Endodermal cell (in vitro differentiated cells): ENCODE results near the gene FYN. TPM values are rescaled to one million over a fixed set of nuclear protein-coding genes. Genes with fewer than 3 reads are reported as not detected.

Source experiments
- DNase-seq: peaks from one replicate; pipeline ENCODE4 v3.0.0-alpha.2; 2017
- H3K27ac ChIP-seq: 2 replicates; pipeline ENCODE4 v1.5.1; 2013; ENCODE audit warnings: mild to moderate bottlenecking, low read depth, low read length, moderate library complexity
- H3K27me3 ChIP-seq: 2 replicates; pipeline ENCODE4 v1.6.1; 2013; ENCODE audit warnings: mild to moderate bottlenecking, low read length, moderate library complexity; ENCODE audit not compliant: insufficient read depth, control insufficient read depth, poor library complexity, severe bottlenecking
- H3K36me3 ChIP-seq: 2 replicates; pipeline ENCODE4 v1.7.0; 2013; ENCODE audit warnings: mild to moderate bottlenecking, low read length, moderate library complexity; ENCODE audit not compliant: control insufficient read depth, insufficient read depth
- H3K4me1 ChIP-seq: one replicate; pipeline ENCODE4 v1.7.0; 2013; ENCODE audit warnings: low read length; ENCODE audit not compliant: control insufficient read depth, insufficient read depth
- H3K4me3 ChIP-seq: 2 replicates; pipeline ENCODE4 v1.5.1; 2013; ENCODE audit warnings: mild to moderate bottlenecking, low read length, moderate library complexity
- H3K9ac ChIP-seq: 2 replicates; pipeline ENCODE4 v1.6.1; 2013; ENCODE audit warnings: mild to moderate bottlenecking, low read length, moderate library complexity; ENCODE audit not compliant: poor library complexity, severe bottlenecking; ENCODE audit errors: extremely low read depth
- H3K9me3 ChIP-seq: 2 replicates; pipeline ENCODE4 v1.6.1; 2013; ENCODE audit warnings: mild to moderate bottlenecking, low read length, moderate library complexity; ENCODE audit not compliant: control insufficient read depth
- H3K27ac Mint-ChIP-seq: 2 replicates; pipeline ENCODE4 v1.8.0; 2020; ENCODE audit warnings: mixed read lengths
- H3K27me3 Mint-ChIP-seq: 2 replicates; pipeline ENCODE4 v1.8.0; 2021; ENCODE audit warnings: mild to moderate bottlenecking, mixed read lengths; ENCODE audit not compliant: insufficient read depth
- H3K36me3 Mint-ChIP-seq: 2 replicates; pipeline ENCODE4 v1.8.0; 2020; ENCODE audit warnings: low read depth, mixed read lengths
- H3K4me1 Mint-ChIP-seq: 2 replicates; pipeline ENCODE4 v1.8.0; 2020; ENCODE audit warnings: mixed read lengths
- H3K4me3 Mint-ChIP-seq: 2 replicates; pipeline ENCODE4 v1.8.0; 2020; ENCODE audit warnings: mild to moderate bottlenecking, moderate library complexity, mixed read lengths
- H3K9me3 Mint-ChIP-seq: 2 replicates; pipeline ENCODE4 v1.8.0; 2020; ENCODE audit warnings: mild to moderate bottlenecking, mixed read lengths
- WGBS, 2 experiments: methylation state at CpG; one replicate each; pipeline versions ENCODE4 v1.1.5 to v1.1.7; 2013; ENCODE audit warnings: missing lambda C conversion rate in 2 of 2, mixed read lengths in 1 of 2; ENCODE audit not compliant: insufficient coverage in 1 of 2, insufficient read length in 1 of 2; 5-methylcytosine and 5-hydroxymethylcytosine counted together
- total RNA-seq, 2 donors: library from RNA; stranded (reverse); fragmentation: NEBNext Ultra II Directional in 1 of 2; extraction: Animal tissue kit (Norgen Biotek cat#: 25700) in 1 of 2; gene quantifications; 2 replicates in 1 of 2; 3 replicates in 1 of 2; pipeline ENCODE4 v1.2.1, GENCODE V29; 2021
- TF ChIP-seq, protein P1 (sequence below): fragments of 200-600 bp; sonication (generic); conservative IDR thresholded peaks from 2 replicates; pipeline ENCODE4 v1.5.0; 2021; ENCODE audit warnings: antibody characterized with exemption, mild to moderate bottlenecking

Gene FYN
- total RNA-seq, 2 donors from 2014 or later: 70.0 to 96.4 TPM

DNA sequence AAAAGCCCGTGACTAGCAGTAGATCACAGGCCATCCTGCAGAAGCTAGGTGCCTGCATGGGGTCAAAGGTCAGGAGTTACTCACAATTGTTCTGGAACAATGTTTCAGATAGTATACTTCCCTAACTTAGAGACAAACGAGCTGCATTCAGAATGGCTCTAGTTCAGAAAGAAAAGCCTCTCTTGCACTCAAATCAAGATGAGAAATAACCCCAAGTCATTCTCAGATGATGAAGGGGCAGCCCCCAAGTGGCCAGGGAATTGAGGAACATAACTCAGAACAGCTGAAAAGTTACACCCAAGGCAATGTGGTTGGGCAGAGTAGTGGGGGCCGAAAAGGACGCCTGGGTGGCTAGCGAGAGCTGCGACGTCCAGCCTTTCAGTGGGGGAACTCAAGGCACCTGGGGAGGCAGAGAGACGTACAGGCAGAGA, 27.8 kb downstream of the FYN start:
- no peaks in the 10 kb centered on the region for H3K27me3 Mint-ChIP-seq
- H3K4me3 ChIP-seq: no peak overlapping the region
- DNase-seq: no peak
- TF ChIP-seq, protein P1, sequence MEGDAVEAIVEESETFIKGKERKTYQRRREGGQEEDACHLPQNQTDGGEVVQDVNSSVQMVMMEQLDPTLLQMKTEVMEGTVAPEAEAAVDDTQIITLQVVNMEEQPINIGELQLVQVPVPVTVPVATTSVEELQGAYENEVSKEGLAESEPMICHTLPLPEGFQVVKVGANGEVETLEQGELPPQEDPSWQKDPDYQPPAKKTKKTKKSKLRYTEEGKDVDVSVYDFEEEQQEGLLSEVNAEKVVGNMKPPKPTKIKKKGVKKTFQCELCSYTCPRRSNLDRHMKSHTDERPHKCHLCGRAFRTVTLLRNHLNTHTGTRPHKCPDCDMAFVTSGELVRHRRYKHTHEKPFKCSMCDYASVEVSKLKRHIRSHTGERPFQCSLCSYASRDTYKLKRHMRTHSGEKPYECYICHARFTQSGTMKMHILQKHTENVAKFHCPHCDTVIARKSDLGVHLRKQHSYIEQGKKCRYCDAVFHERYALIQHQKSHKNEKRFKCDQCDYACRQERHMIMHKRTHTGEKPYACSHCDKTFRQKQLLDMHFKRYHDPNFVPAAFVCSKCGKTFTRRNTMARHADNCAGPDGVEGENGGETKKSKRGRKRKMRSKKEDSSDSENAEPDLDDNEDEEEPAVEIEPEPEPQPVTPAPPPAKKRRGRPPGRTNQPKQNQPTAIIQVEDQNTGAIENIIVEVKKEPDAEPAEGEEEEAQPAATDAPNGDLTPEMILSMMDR: no peak
- peaks cover 47% of the 10 kb centered on the region for H3K4me1 Mint-ChIP-seq
- no peaks in the 10 kb centered on the region for H3K9me3 Mint-ChIP-seq
- no peaks in the 10 kb centered on the region for H3K9me3 ChIP-seq
- H3K36me3 Mint-ChIP-seq: peaks cover 3% of the 10 kb centered on the region
- WGBS, 2 experiments: 75 to 80% methylated on average over 5 to 8 of the region's 8 CpGs
- peak overlapping the region; percentile 9 for H3K27ac ChIP-seq
- H3K9ac ChIP-seq: no peak overlapping the region
- no peaks in the 10 kb centered on the region for H3K27me3 ChIP-seq
- H3K4me3 Mint-ChIP-seq: no peak overlapping the region
- H3K4me1 ChIP-seq: peaks cover 24% of the 10 kb centered on the region
- H3K36me3 ChIP-seq: peaks cover 8% of the 10 kb centered on the region
- peak overlapping the region; percentile 34 for H3K27ac Mint-ChIP-seq

DNA sequence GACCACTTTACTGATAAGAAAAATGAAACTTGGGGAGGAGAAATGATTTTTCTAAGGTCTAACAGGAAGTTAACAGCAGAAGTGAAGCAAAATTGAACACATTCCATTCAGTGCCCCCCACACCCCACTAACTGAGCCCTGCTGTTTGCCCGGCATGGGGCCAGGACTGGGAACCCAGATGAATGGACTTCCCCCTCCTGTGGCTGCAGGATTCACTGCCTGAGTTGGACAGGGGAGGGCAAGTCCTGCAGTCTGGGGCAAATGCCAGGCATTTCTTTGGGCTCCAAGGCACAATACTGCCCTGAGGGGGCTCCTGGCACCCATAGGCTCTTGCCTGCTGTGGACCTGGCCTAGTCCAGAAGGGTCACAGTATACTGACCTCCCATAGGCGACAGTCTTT, 28.3 kb downstream of the FYN start:
- no peaks in the 10 kb centered on the region for H3K9me3 ChIP-seq
- H3K4me1 ChIP-seq: peaks cover 24% of the 10 kb centered on the region
- TF ChIP-seq, protein P1: peak; percentile 31
- peak overlapping the region; percentile 34 for H3K27ac Mint-ChIP-seq
- peak; percentile 82 for DNase-seq
- H3K9ac ChIP-seq: no peak overlapping the region
- peaks cover 52% of the 10 kb centered on the region for H3K4me1 Mint-ChIP-seq
- H3K27me3 Mint-ChIP-seq: no peaks in the 10 kb centered on the region
- WGBS, 2 experiments: 60 to 74% methylated on average over 1 to 2 of the region's 2 CpGs
- no peak overlapping the region for H3K4me3 Mint-ChIP-seq
- no peaks in the 10 kb centered on the region for H3K9me3 Mint-ChIP-seq
- H3K4me3 ChIP-seq: no peak overlapping the region
- peaks cover 8% of the 10 kb centered on the region for H3K36me3 ChIP-seq
- H3K27ac ChIP-seq: peak overlapping the region; percentile 9
- H3K27me3 ChIP-seq: no peaks in the 10 kb centered on the region
- H3K36me3 Mint-ChIP-seq: peaks cover 3% of the 10 kb centered on the region

DNA sequence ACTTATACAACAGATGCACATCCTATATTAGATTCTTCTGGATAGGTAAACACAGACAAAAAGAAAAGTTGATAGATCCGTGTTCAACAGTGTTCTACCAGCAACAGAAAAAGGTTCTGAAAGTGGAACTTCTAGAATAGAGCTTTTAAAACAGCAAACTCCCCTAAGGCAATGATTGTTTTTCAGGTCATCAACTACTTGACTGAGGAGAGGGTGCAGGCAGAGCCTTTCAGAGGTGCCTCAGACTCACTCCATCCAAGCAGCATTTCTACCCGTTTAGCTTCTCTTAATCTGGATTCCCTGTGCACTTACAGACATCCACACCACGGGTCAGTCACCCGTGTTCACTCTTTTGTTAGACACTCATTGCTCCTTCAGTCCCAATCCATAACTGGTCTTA, 28.9 kb downstream of the FYN start:
- Mint-ChIP-seq H3K27ac (peak overlapping the region; percentile 28), H3K9me3 (no peaks in the 10 kb centered on the region), H3K27me3 (no peaks in the 10 kb centered on the region), H3K4me3 (no peak overlapping the region), H3K36me3 (peaks cover 3% of the 10 kb centered on the region), H3K4me1 (peaks cover 51% of the 10 kb centered on the region)
- Histone ChIP-seq H3K9ac (no peak overlapping the region), H3K27me3 (no peaks in the 10 kb centered on the region), H3K9me3 (no peaks in the 10 kb centered on the region), H3K4me1 (peaks cover 24% of the 10 kb centered on the region), H3K4me3 (no peak overlapping the region), H3K36me3 (peaks cover 8% of the 10 kb centered on the region), H3K27ac (peak overlapping the region; percentile 38)
- TF ChIP-seq, protein P1: no peak
- WGBS, 2 experiments: 67 to 82% methylated on average over 4 of the region's 4 CpGs
- no peak for DNase-seq
